Measurements from ENCODE around the gene FLT1.

GRCh38 chr13:28489524-28489931, 5.4 kb downstream of the FLT1 start:
- TF ChIP-seq CTCF (IDR thresholded peaks at IDR 0.05 in 2 of 3, conservative IDR thresholded peaks at IDR 0.05 in 1 of 3; ENCODE audit: borderline replicate concordance in 1 of 3, insufficient read depth in 1 of 3, low read depth in 2 of 3, low read length in 2 of 3) = no peak
- TF ChIP-seq RAD21 (IDR thresholded peaks at IDR 0.05; ENCODE audit: low read depth) = no peak
- no peak for TF ChIP-seq YY1 (IDR thresholded peaks at IDR 0.05; ENCODE audit: extremely low read depth, insufficient replicate concordance, low read depth, low read length)
- no peak for TF ChIP-seq EZH2 (IDR thresholded peaks at IDR 0.05)
